NCI-H1694 treated with DMSO at 0.1 percent for 48 hours (cell line): ENCODE results near the gene KIF1A.

ENCODE experiments used
- DNase-seq: peaks from one replicate; lab custom pipeline; 2025; lab: John Stamatoyannopoulos, UW

The KIF1A gene

GRCh38 chr2:240799033-240799820 is 20.8 kb downstream of the KIF1A start:
- no peak for DNase-seq

DNA sequence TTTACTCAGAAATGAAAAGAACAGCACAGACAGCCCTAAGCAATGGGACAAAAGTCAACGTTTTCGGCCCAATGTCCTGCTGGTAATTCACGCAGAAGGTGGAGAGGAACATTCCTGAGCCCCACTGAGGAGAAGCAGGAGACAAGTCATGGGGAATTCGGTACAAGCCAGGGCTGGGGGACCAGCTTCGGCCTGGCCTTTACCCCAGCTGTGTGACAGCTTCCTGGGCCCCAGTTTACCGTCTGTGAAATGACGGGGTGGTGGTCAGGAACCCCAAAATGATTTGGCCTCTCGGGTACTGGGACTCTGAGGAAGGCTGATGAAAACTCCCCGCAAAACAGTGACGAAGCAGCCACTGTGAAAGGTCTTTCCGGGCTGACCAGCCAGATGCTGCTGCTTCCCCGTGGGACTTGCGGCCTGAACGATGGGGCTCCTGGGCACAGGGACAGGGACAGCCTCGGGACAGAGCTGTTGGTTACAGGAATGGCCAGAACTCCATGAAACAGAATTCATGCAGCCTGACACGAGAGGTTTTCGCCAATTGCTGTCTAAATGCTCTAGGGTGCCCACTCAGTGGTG is 21.6 kb downstream of the KIF1A start:
- no peak for DNase-seq

- no peak for DNase-seq
Measured at GRCh38 chr2:240797914-240798313, 22.1 kb downstream of the KIF1A start.

DNA sequence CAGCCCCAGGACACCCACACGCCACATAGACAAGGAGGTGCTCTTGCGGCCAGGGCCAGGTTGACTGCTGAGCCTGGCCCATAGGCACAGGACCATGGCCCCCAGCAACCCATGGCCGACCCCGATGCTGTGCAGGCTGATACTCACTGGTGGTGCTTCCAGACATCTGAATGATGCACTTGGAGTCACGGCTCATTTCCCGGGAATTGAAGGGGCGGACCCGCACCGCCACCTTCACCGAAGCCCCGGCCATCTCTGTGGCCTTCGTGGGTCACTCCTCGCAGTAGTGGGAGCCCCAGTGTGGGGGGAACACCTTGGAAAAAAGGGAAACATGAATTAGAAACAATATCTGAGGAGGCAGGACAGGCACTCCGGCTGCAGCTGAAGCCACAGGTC is 22.5 kb downstream of the KIF1A start:
- no peak for DNase-seq

GRCh38 chr2:240796543-240797499 is 23.2 kb downstream of the KIF1A start:
- DNase-seq, result no peak

- DNase-seq, result no peak
Measured at GRCh38 chr2:240795916-240796510, 24.0 kb downstream of the KIF1A start.

DNA sequence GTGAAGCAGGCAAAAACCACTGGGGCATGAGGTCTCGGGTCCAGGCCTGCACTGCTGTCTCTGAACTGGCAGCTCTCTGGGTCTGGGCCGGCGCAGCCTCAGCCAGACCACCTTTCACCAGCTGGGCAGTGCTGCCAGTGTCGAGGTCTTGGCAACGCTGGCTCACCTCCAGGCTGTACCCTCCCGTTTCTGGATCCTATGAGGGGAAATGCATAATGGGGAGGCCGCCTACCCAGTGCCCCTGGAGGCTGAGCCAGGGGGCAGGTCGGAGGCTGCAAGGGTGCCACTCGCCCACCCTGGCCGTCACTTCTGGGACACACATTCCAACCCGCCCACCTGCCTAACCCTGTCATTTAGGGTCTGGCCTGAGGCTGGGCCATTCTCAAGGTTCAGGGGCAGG is 24.6 kb downstream of the KIF1A start:
- no peak for DNase-seq

DNA sequence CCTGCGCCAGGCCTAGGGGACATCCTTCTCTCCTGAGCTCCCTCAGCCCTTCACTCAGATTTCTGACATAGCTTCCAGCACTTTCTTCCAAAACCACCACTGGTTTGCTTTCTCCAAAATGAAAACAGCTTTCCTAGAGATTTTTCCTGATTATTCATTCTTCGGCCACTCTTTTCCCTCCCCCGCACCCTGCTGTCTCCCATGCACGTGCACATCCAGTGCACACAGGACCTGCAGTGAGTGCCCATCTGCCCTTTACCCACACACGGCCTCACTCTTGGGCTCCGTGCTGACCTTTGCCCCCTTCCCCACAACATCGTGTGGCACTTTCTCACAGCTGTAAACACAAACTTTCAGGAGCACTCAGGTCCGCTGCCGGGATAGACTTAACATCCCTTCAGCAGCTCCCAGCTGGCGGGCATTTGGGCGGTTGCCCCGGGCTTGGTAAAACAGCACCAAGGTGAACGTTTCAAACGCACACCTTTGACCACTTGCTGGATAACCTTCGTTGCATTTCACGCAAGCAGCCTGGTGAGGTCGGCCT is 25.8 kb downstream of the KIF1A start:
- no peak for DNase-seq

- no peak for DNase-seq
Measured at GRCh38 chr2:240793313-240794177, 26.5 kb downstream of the KIF1A start.

DNA sequence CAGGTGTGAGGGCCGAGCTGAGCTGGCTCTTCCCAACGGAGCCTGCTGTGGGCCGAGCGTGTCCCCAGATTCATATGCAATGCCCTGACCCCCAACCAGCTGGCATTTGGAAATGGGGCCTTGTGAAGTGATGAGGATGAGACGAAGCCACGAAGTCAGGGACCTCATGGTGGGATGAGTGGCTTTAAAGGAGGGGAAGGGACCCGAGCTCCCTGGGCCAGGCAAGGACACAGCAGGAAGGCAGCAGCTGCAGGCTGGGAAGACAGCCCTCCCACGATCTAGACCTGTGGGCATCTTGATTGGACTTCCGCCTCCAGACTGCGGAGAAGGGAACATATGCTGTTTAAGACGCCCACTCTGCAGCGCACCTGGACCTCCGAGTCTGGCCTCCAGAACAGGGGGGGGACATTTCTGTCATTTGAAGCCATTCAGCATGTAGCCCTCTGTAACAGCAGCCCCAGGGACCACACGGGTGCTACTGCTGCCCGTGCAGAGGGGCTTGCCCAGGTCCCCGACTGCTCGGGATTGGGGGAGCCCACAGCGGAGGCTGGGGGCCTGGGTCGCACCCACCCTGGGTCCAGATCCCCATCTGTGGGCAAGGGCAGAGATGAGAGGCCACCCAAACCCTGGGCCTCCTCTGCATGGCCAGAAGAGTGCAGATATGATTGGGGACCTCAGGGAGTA is 27.2 kb downstream of the KIF1A start:
- DNase-seq, result no peak

- no peak for DNase-seq
Measured at GRCh38 chr2:240791821-240792628, 28.0 kb downstream of the KIF1A start.

- DNase-seq, result no peak
Measured at GRCh38 chr2:240791221-240791800, 28.7 kb downstream of the KIF1A start.

GRCh38 chr2:240790370-240791220 is 29.4 kb downstream of the KIF1A start:
- DNase-seq, result no peak

DNA sequence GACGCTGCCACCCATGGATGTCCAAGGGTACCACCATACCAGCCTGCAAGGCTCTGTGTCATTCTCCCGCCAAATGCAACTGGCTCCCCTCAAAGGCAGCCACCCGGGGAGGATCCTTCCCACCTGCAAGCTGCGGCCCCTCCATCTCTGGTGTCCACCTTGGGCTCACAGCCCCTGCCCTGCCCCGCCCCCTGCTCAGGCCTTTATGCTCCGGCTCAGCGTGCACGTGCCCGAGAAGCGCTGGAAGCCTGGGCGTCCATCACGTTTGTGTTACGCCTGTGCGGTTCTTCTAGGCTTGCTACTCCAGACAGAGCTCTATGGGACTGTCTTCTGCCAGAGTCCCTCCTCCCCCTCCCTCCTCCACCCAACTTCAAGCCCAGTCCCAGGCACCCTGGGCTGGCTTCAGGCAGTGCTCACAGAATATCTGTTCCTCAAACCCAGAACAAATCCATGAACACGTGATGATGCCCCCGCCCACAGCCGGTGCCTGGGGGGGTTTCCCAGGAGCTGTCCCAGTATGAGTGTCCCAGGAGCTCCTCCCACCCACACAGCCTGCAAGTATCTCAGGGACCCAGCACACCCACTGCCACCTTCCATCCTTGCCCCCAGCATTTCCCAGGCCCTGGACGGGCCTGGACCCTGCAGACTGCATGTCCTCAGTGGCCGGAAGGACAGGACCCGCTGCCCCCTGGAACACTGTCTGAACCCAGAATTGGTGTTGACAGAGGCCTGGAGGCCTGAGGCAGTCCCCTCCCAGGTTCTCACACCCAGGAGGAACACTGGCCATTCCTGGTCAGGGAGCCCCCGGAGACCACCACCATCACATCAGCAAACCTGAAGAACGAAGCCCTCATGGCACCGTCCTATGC is 30.3 kb downstream of the KIF1A start:
- no peak for DNase-seq

DNA sequence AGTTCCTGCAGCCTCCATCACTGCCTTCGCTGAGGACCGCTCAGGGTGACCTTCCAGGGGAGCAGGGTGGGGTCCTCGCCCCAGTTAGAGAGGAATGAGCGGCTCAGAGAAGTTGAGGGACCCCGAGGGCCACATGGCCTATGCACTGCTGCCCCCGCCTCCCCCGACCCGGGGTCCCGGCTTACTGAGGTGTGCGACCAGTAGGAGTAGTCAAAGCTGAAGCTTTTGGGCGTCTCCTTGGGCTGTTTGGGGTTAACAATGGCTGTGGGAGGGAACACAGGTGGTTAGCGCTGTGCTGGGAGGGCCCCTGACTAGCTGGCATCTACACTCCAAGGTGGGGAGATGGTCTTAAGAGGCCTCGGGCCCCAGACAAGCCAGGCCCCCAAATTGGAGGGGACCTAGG is 31.0 kb downstream of the KIF1A start:
- DNase-seq, result no peak

DNA sequence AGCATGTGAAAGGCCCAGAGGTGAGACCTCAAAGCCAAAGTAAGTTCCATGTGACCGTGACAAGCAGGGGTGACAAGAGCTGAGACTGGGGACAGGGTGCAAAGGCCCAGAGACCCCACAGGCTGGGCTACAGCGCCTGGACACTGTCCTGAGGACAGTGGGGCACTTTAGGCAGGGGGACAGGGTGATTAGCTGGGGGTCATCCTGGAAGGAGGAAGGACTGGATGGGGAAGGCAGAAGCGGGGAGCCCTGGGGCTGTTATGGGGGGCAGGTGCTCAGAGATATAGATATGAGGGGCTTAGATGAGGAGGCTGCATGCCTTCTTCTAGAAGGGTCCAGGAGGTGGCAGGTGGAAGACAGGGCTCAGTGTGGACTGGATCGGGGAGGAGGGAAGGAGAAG is 31.5 kb downstream of the KIF1A start:
- no peak for DNase-seq
